SK-N-SH (cell line): Measurements from ENCODE around the gene SETD1A. TPM values are rescaled to one million over a fixed set of nuclear protein-coding genes. Genes with fewer than 3 reads are reported as not detected.

ENCODE experiments used
- CTCF ChIA-PET: fragments of 300-600, 350-600 bp; formaldehyde crosslinking; extraction: SDS; loops from one replicate; lab custom pipeline; 2021; lab: Yijun Ruan, JAX
- POLR2A ChIA-PET: fragments of 350-600 bp; sonication (Branson Sonifier 250); formaldehyde crosslinking; extraction: SDS; loops from one replicate; lab custom pipeline; 2020; ENCODE audit warnings: antibody characterized with exemption, inconsistent platforms; lab: Yijun Ruan, JAX
- DNase-seq: peaks from one replicate; pipeline ENCODE4 v3.0.0; 2012
- H2AFZ ChIP-seq: fragments of 200-600 bp; sonication (generic); 2 replicates; pipeline ENCODE4 v1.8.1; 2016; ENCODE audit warnings: antibody characterized with exemption, mild to moderate bottlenecking, low read depth
- H3F3A ChIP-seq: fragments of 200-600 bp; sonication (generic); replicated peaks from 2 replicates; pipeline ENCODE3; 2016; ENCODE audit warnings: antibody characterized with exemption, mild to moderate bottlenecking; ENCODE audit not compliant: insufficient read depth
- H3K27ac ChIP-seq, 2 experiments: fragments of 200-500 bp in 1 of 2; fragments of 200-600 bp in 1 of 2; sonication (Bioruptor generic) in 1 of 2; sonication (generic), shearing (Covaris generic) in 1 of 2; 2 replicates each; pipeline versions ENCODE4 v1.5.1 to v1.6.1; 2014 to 2016; ENCODE audit warnings: low read depth in 2 of 2, inconsistent platforms in 1 of 2, low read length in 1 of 2, mild to moderate bottlenecking in 1 of 2, mixed read lengths in 1 of 2
- H3K27me3 ChIP-seq: fragments of 200-600 bp; sonication (generic), shearing (Covaris generic); 2 replicates; pipeline ENCODE4 v1.6.1; 2016; ENCODE audit warnings: mixed run types; ENCODE audit not compliant: insufficient read depth
- H3K36me3 ChIP-seq, 2 experiments: fragments of 200-500 bp in 1 of 2; fragments of 200-600 bp in 1 of 2; sonication (Bioruptor generic) in 1 of 2; sonication (generic) in 1 of 2; replicated peaks in 1 of 2; 2 replicates each; pipeline versions ENCODE3 to v1.5.1; 2014 to 2016; ENCODE audit warnings: low read length in 1 of 2, mild to moderate bottlenecking in 1 of 2; ENCODE audit not compliant: insufficient read depth in 2 of 2, control insufficient read depth in 1 of 2
- H3K4me1 ChIP-seq, 2 experiments: fragments of 200-500 bp in 1 of 2; fragments of 200-600 bp in 1 of 2; sonication (Bioruptor generic) in 1 of 2; sonication (generic), shearing (Covaris generic) in 1 of 2; 2 replicates each; pipeline versions ENCODE4 v1.5.1 to v1.6.1; 2014 to 2016; ENCODE audit warnings: low read depth in 1 of 2, low read length in 1 of 2, mixed run types in 1 of 2; ENCODE audit not compliant: insufficient read depth in 2 of 2, control insufficient read depth in 1 of 2
- H3K4me2 ChIP-seq: fragments of 200-600 bp; sonication (generic), shearing (Covaris generic); 2 replicates; pipeline ENCODE4 v1.6.1; 2017; ENCODE audit warnings: mixed run types
- H3K4me3 ChIP-seq, 2 experiments: fragments of 200-500 bp in 1 of 2; fragments of 200-600 bp in 1 of 2; sonication (Bioruptor generic) in 1 of 2; sonication (generic), shearing (Covaris generic) in 1 of 2; 2 replicates each; pipeline versions ENCODE4 v1.5.1 to v1.8.1; 2014 to 2016; ENCODE audit warnings: low read depth in 2 of 2, inconsistent platforms in 1 of 2, low read length in 1 of 2, mild to moderate bottlenecking in 1 of 2, mixed read lengths in 1 of 2, moderate library complexity in 1 of 2
- H3K79me2 ChIP-seq: fragments of 200-600 bp; sonication (generic); 2 replicates; pipeline ENCODE4 v1.8.1; 2017; ENCODE audit warnings: mild to moderate bottlenecking; ENCODE audit not compliant: insufficient read depth
- H3K9ac ChIP-seq: fragments of 200-600 bp; sonication (generic); 2 replicates; pipeline ENCODE4 v1.6.1; 2017; ENCODE audit warnings: mixed run types
- H3K9me2 ChIP-seq: fragments of 200-600 bp; sonication (generic); 2 replicates; pipeline ENCODE4 v1.6.1; 2017; ENCODE audit warnings: mixed run types
- H3K9me3 ChIP-seq: fragments of 200-600 bp; sonication (generic); 2 replicates; pipeline ENCODE4 v1.6.1; 2017; ENCODE audit warnings: mixed run types, mild to moderate bottlenecking, moderate library complexity
- H4K20me1 ChIP-seq: fragments of 200-600 bp; sonication (generic); 2 replicates; pipeline ENCODE4 v1.6.1; 2017; ENCODE audit warnings: mild to moderate bottlenecking, mixed run types; ENCODE audit not compliant: insufficient read depth
- FOSL2 ChIP-seq: IDR thresholded peaks from 2 replicates; pipeline ENCODE4 v1.4.0; 2012; ENCODE audit warnings: low read depth, mild to moderate bottlenecking, moderate library complexity, borderline replicate concordance
- FOXM1 ChIP-seq: IDR thresholded peaks from 2 replicates; pipeline ENCODE4 v1.4.0; 2012; ENCODE audit warnings: low read depth, mild to moderate bottlenecking
- GATA2 ChIP-seq: sonication (generic); formaldehyde crosslinking; IDR thresholded peaks from 2 replicates; pipeline ENCODE4 v1.5.0; 2020; ENCODE audit warnings: mild to moderate bottlenecking, missing genetic modification reagents
- IRF3 ChIP-seq: fragments of 150-350 bp; IDR thresholded peaks from 2 replicates; pipeline ENCODE4 v1.6.1; 2016; ENCODE audit warnings: mild to moderate bottlenecking, low read depth, low read length
- NRF1 ChIP-seq: IDR thresholded peaks from 2 replicates; pipeline ENCODE4 v1.6.1; 2012; ENCODE audit warnings: low read depth, mild to moderate bottlenecking, low read length
- RAD21 ChIP-seq: IDR thresholded peaks from 2 replicates; pipeline ENCODE4 v1.6.1; 2012; ENCODE audit warnings: mild to moderate bottlenecking, low read length
- REST ChIP-seq: IDR thresholded peaks from 2 replicates; pipeline ENCODE4 v1.6.1; 2012; ENCODE audit warnings: mild to moderate bottlenecking, low read depth, low read length, moderate library complexity
- SIN3A ChIP-seq: IDR thresholded peaks from 2 replicates; pipeline ENCODE4 v1.6.1; 2012; ENCODE audit warnings: low read depth, mild to moderate bottlenecking, low read length, moderate library complexity, borderline replicate concordance
- TAF1 ChIP-seq: IDR thresholded peaks from 2 replicates; pipeline ENCODE4 v1.6.1; 2012; ENCODE audit warnings: low read depth, mild to moderate bottlenecking, low read length, moderate library complexity, borderline replicate concordance
- TEAD4 ChIP-seq: IDR thresholded peaks from 2 replicates; pipeline ENCODE4 v1.4.0; 2012; ENCODE audit warnings: mild to moderate bottlenecking, borderline replicate concordance; ENCODE audit not compliant: insufficient read depth
- USF1 ChIP-seq: IDR thresholded peaks from 2 replicates; pipeline ENCODE4 v1.4.0; 2012; ENCODE audit warnings: low read depth, borderline replicate concordance
- WGBS: methylation state at CpG from one replicate; pipeline ENCODE4 v1.1.6; 2017; ENCODE audit warnings: low lambda C conversion rate; 5-methylcytosine and 5-hydroxymethylcytosine counted together
- polyA plus RNA-seq, 3 experiments: library from polyadenylated mRNA; depleted of rRNA; stranded (reverse); fragments of >200 nt; gene quantifications; 2 replicates each; pipeline ENCODE4 v1.2.3, GENCODE V29; 2012

Gene SETD1A
- polyA plus RNA-seq, 1 of the 3 experiments (the other 2 are of a cell fraction), result 6.8 TPM

- TF ChIP-seq NRF1 (no peak), TEAD4 (no peak), IRF3 (no peak), FOXM1 (no peak), TAF1 (no peak), REST (no peak)
- DNase-seq, result no peak
- H3K79me2 ChIP-seq, result no peaks in the 10 kb centered on the region
- no peak overlapping the region for H3K9ac ChIP-seq
- peaks cover 1% of the 10 kb centered on the region for H3F3A ChIP-seq
- WGBS, result 75% methylated on average over 8 of the region's 21 CpGs
- peaks cover under 1 to 9% of the 10 kb centered on the region in 2 experiments; a peak in 3 of 4 replicates for H3K4me1 ChIP-seq
- H3K4me2 ChIP-seq, result no peak overlapping the region
- CTCF ChIA-PET, result interaction anchor here (3.1 kb wide), 1 partner anchor 7 kb away, joined by 16 read pairs; the partner anchor contains the start of gene HSD3B7
- POLR2A ChIA-PET, result no interaction called here
- no peaks in the 10 kb centered on the region for H3K9me2 ChIP-seq
- peaks cover 0 to 3% of the 10 kb centered on the region in 2 experiments for H3K36me3 ChIP-seq
- no peak overlapping the region for H2AFZ ChIP-seq
- H3K27ac ChIP-seq, result no peak overlapping the region
- no peak overlapping the region for H3K4me3 ChIP-seq
- no peaks in the 10 kb centered on the region for H3K27me3 ChIP-seq
- no peaks in the 10 kb centered on the region for H4K20me1 ChIP-seq
- H3K9me3 ChIP-seq, result no peaks in the 10 kb centered on the region
Observed at GRCh38 chr16:30992276-30992780, 34.8 kb downstream of the SETD1A start.

GRCh38 chr16:30992931-30993816 lies 35.6 kb downstream of the SETD1A start:
- Histone ChIP-seq H3K27me3 (no peaks in the 10 kb centered on the region), H3K4me2 (no peak overlapping the region), H3K9me3 (no peaks in the 10 kb centered on the region), H3K4me3 (no peak overlapping the region), H2AFZ (no peak overlapping the region), H3K9ac (no peak overlapping the region), H3K9me2 (no peaks in the 10 kb centered on the region), H3K4me1 (peaks cover 7 to 14% of the 10 kb centered on the region in 2 experiments; a peak in 3 of 4 replicates), H3K27ac (0 out of 4 replicates have a peak overlapping the region, but pooled peaks of 1 of the 2 experiments have one; percentile 2), H3K36me3 (peaks cover 0 to 3% of the 10 kb centered on the region in 2 experiments), H3F3A (peaks cover 10% of the 10 kb centered on the region), H3K79me2 (no peaks in the 10 kb centered on the region), H4K20me1 (no peaks in the 10 kb centered on the region)
- TF ChIP-seq RAD21 (no peak), TEAD4 (no peak), GATA2 (CRISPR knock-in tag) (no peak), FOSL2 (no peak), SIN3A (no peak), USF1 (no peak)
- CTCF ChIA-PET, result interaction anchor here (0.9 to 3.1 kb wide), 3 partner anchors 8 to 40 kb away, joined by 3 to 16 read pairs (median 3); partner anchors contain the start of gene HSD3B7
- WGBS, result 89% methylated on average over 29 of the region's 29 CpGs
- POLR2A ChIA-PET, result interaction anchor here (1.3 kb wide), 1 partner anchor 10 kb away, joined by 3 read pairs; no protein-coding TSS in a partner anchor
- peak; percentile 74 for DNase-seq
